HG03196 (cell line): ENCODE measurements around the gene ERC1.

ENCODE experiments used
- ATAC-seq: cut with Tn5 transposase; IDR thresholded peaks from one replicate; pipeline ENCODE4 v1.9.1; 2021; ENCODE audit not compliant: unreplicated experiment

The ERC1 gene

GRCh38 chr12:990661-991349, at the start of gene ERC1:
Gene ERC1 (plus strand): TSS chr12:991223. CDS start chr12:1027904, 36,681 bp downstream.
- ATAC-seq: no peak

GRCh38 chr12:943051-943450, 48.0 kb upstream of the ERC1 start:
- no peak for ATAC-seq

DNA sequence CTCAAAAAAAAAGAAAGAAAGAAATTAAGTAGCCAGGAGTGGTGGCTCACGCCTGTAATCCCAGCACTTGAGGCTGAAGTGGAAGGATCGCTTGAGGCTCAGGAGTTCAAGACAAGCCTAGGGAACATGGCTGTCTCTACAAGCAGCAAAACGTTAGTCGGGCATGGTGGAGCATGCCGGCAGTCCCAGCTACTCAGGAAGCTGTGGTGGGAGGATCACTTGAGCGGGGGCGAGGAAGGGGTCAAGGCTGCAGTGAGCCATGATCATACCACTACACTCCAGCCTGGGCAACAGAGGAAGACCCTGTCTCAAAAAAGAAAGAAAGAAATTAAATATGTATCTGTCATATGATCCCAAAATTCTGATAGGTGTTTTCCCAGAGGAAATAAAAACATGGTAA, 46.8 kb upstream of the ERC1 start:
- no peak for ATAC-seq

- ATAC-seq: no peak
These were observed 44.8 kb upstream of the ERC1 start for GRCh38 chr12:946212-946611.

DNA sequence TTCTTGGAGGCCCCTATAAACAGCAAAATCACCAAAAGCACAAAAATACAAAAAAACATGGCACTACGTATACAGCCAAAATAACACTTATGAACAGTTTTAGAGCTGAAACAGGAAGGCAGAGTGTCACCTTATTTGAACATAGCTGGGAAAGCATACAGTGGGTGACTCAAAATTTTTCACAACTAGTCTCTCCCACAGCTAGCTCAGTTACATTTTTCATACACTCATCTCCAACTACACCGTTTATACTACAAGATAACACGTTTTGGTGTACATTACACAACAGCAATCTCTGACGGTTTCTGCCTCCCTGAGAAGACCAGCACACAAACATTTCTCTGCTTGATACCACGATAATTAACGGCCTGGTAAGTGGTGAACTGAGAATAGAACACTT, 44.4 kb upstream of the ERC1 start:
- no peak for ATAC-seq

DNA sequence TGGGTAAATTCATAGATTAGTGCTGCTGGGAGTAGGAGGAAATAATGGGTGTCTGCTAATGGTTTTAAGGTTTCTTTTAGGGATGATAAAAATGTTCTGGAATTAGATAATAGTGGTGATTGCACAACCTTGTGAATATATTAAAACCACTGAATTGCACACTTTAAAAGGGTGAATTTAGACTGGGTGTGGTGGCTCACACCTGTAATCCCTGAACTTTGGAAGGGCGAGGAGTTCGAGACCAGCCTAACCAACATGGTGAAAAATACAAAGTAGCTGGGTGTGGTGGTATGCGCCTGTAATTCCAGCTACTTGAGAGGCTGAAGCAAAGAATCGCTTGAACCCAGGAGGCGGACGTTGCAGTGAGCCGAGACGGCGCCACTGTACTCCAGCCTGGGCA, 42.8 kb upstream of the ERC1 start:
- ATAC-seq: no peak

GRCh38 chr12:949453-950191, 41.4 kb upstream of the ERC1 start, which contains the start of gene RAD52:
Gene RAD52 (minus strand): TSS chr12:949694. CDS start chr12:933058, 16,636 bp downstream.
- ATAC-seq: peak; percentile 86

DNA sequence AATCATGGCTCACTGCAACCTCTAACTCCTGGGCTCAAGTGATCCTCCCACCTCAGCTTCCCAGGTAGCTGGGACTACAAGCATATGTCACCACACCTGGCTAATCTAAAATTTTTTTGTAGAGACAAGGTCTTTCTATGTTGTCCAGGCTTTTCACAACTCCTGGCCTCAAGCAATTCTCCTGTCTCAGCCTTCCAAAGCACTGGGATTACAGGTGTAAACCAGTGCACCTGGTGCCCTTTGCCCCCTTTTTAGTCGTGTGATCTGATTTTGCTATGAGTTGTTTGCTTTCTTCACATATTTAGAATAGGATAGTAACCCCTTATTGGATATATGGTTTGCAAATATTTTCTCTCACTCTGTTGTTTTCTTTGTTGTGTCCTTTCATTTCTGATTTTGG, 39.8 kb upstream of the ERC1 start:
- ATAC-seq: no peak

DNA sequence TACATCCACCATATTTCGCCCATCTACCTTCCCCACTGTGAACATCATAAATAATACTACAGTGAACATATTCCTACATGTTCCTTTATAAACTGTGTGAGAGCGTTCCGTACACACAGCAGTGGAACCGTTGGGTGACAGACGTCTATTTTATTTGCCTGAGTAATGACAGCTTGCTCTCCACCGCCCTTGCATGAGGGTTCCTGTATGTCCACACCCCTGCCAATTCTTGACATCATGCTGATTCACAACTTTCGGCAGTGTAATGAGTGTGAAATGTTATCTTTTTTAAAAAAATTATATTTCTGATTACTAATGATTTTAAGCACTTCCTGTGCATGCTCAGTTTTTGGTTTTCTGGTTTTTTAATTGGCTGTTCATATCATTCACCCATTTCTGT, 37.2 kb upstream of the ERC1 start:
- ATAC-seq: no peak

DNA sequence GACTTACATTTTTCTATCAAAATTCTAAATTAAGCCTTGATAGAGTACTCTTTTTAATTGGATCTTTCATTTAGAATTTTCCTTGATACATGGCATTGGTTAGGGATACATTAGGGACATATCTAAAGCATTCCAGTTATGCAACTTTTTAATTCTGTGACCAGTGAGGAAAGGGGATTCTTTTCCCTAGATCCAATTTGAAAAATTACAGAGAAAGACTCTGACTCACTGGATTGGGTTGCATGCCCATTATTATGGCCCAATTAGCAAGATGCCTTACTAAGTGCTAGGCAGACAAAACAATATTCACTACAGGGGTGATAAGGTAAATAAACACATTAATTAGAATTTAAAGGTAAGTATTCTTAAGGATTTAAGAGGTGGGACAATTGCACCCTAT, 36.3 kb upstream of the ERC1 start:
- ATAC-seq: no peak

DNA sequence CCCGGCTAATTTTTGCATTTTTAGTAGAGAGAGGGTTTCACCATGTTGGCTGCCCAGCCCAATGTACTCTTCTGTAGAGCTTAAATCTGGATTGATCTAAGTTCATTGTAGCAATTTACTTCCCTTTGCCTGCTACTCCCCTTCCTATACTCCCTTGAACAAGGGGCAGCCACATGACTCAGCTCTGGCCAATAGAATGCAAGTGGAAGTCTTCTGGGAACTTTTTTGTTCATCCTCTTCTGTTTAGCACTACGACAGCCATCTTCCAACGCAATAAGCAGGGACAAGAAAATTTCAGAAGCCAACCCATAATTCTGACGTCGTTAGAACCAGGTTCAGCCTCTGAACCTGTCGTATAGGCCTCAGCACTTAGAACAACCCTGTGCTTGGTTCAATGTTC, 35.1 kb upstream of the ERC1 start:
- no peak for ATAC-seq

- ATAC-seq: peak; percentile 72
These were observed 32.4 kb upstream of the ERC1 start for GRCh38 chr12:958588-959123.

DNA sequence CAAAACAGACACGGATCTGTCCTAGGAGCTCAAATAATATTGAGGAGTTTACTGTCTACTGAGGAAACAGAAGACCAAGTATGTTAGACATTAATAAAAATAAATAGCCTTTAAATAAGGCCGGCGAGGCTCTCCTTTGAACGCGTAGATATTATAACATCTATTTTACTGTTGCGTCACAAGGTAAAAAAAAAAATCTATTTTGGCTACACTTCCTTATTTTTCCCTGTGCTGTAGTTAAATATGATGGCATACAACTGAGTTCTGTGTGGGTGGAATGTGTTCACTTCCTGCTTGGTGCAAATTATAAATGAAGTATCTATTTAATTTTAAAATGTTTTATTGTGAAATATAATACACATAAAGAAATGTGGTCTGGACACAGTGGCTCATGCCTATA, 24.3 kb upstream of the ERC1 start:
- no peak for ATAC-seq

DNA sequence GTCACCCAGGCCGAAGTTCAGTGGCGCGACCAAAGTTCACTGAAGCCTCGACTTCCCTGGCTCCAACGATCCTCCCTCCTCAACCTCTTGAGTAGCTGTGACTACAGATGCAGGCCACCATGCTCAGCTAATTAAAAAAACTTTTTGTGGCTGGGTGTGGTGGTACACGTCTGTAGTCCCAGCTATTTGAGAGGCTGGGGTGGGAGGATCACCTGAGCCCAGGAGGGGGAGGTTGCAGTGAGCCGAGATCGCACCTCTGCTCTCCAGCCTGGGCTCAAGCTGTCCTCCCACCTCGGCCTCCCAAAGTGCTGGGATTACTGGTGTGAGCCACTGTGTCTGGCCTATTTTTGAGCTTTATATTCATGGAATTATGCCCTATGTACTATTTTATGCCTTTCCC, 23.4 kb upstream of the ERC1 start:
- no peak for ATAC-seq

GRCh38 chr12:968545-968944, 22.5 kb upstream of the ERC1 start:
- ATAC-seq: no peak

GRCh38 chr12:969821-970220, 21.2 kb upstream of the ERC1 start:
- ATAC-seq: no peak

GRCh38 chr12:971991-972390, 19.0 kb upstream of the ERC1 start:
- no peak for ATAC-seq

GRCh38 chr12:974271-974862, 16.7 kb upstream of the ERC1 start:
- ATAC-seq: no peak

DNA sequence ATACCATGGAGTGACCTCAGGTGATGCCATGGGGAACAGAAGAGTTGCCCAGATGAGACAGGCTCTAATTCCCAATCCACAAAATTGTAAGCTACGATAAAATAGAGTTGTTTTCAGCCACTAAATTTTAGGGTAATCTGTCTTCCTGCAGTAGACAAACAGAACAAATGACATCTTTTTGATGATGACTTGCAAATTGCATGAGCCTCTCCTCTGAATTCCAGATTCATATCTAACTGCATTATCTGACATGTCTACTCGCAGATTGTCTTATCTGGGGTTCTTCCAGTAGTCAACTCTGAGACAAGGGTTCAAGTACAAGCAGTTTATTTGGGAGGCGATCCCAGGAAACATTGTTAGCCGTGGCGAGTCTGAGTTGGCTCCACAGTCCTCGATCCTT, 14.4 kb upstream of the ERC1 start:
- ATAC-seq: no peak

DNA sequence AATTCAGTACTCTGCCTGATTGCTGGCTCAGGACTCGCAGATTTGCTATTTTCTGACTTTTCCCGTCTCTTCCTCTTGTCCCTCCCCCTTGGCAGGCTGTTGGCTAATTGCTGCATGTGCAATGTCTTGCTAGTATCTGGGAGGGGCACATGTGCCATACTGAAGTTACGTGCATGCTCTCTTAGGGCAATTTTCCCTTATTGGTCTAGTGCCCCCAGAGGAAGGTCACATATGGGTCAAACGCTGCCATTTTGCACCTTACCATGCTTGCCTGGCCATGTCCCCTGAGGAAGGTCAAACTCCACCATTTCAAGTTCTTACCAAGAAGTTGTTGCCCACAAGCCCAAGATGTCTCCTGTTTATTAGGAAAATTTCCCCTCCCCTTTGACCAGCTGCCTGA, 13.9 kb upstream of the ERC1 start:
- ATAC-seq: no peak

DNA sequence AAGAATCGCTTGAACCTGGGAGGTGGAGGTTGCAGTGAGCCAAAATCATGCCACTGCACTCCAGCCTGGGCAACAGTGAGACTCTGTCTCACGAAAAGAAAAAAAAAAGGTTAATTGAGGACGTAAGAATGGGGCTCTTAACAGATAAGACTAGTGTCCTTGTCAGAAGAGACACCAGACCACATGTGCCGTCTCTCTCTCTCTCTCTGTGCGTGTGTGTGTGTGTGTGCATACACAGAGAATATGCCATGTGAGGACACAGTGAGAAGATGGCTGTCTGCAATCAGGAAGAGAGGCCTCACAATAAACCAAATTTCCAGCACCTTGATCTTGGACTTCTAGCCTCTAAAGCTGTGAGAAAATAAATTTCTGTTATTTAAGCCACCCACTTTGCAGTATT, 11.7 kb upstream of the ERC1 start:
- ATAC-seq: no peak
